ENCODE results near the gene GAS7.

Gene GAS7

DNA sequence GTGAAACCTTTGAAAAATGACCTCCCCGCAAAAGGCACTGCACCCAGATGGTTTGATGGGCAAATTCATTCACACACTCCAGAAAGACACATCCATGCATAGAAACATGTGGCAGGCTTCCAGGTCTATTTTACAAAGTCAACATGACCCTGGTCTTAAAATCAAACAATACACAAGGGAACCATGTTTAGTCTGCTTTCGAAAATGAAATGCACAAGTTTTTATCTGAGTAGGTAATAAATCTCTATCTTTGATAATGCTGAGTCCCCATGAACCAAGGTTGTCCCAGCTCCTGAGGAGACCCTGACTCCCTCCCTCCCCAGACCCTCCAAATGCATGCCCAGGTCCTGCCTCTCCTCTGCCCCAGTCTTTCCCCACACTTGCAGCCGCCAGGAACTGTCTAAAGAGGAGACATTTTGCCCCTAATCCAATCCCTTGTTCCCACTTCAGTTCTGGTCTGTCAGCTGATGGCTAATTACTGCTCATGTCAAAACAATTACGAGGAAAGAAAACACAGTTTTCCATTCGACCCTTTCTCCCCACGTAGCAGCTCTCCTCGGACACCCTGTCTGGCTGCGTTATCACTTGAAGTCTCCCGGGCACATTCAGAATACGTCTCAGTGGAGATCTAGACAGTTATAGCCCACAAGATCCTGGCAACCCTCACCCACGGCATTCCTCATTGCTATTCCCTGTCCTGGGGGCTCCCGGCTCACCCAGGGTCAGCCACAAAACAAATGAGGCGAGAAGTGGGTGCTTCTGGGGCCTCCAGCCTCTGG, 224.5 kb downstream of the GAS7 start:
- CTCF ChIA-PET = interaction anchor here (0.7 kb wide), 1 partner anchor 332 kb away, joined by 3 read pairs; no protein-coding TSS in a partner anchor
- no peak for DNase-seq (ENCODE audit: extremely low spot score)
- POLR2A ChIA-PET = no interaction called here
- TF ChIP-seq BHLHE40 (IDR thresholded peaks at IDR 0.05; ENCODE audit: borderline replicate concordance) = no peak

DNA sequence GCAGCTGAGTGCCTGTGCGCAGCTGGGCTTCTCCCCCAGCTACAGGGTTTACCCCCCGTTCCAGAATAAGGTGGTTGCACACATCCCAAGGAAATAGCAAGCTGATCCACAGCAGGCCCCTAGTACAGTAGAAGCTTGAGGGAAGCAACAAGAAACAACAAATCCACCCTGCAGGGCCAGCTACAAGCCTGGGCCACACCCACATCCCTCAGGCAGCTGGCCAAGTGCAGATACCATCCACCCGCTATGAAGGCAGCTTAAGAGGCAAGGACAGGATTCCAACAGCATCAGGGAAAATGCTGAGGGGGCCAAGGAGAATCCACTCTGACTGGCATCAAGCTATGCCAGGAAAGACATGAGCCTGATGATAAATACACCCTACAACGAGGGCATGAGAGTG, 226.4 kb downstream of the GAS7 start:
- no peak for TF ChIP-seq ZNF384 (IDR thresholded peaks at IDR 0.05)
- TF ChIP-seq L3MBTL2 (conservative IDR thresholded peaks at IDR 0.05) = no peak
- TF ChIP-seq FOXK2 (IDR thresholded peaks at IDR 0.05) = no peak
- TF ChIP-seq NFRKB (IDR thresholded peaks at IDR 0.05) = no peak
- no peak for TF ChIP-seq SP1 (IDR thresholded peaks at IDR 0.05)
- no peak for TF ChIP-seq FOXA1 (IDR thresholded peaks at IDR 0.05)
- POLR2A ChIA-PET = no interaction called here
- peak; percentile 26 for DNase-seq (ENCODE audit: extremely low spot score)
- CTCF ChIA-PET = interaction anchor here (1.1 to 1.3 kb wide), 2 partner anchors 10 to 253 kb away, joined by 3 to 10 read pairs; no protein-coding TSS in a partner anchor

DNA sequence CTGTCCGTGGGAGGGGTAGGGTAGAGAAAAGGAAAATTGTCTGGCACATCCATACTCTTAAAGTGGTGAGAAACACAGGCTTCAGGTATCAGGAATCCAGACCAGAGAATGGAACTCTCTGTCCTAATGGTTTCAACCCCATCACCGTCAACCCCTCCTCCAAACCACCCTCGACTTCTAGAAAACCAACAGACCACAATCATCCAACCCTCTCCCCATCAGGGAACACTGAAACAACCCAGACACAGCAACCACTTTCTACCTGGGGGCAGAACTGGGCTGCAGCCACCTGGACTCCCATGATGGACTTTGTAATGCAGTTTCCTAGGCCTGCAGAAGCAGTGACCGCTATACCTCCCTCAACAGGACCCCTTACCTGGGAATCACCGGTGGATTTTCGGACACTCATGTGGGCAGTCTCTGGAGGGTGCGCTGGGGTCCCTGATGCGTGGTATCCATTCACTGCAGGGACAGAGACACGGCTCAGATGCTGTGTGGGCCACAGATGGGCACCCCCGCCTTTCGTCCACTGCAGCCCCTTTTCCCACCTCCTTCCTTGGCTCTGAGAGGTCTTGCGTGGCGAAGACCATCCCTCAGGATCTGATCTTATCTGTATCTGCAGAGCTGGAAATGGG, 229.0 kb downstream of the GAS7 start:
- CTCF ChIA-PET = interaction anchor here (1.0 kb wide), 1 partner anchor 257 kb away, joined by 5 read pairs; no protein-coding TSS in a partner anchor
- no peak for TF ChIP-seq SP1 (IDR thresholded peaks at IDR 0.05)
- TF ChIP-seq BHLHE40 (IDR thresholded peaks at IDR 0.05; ENCODE audit: borderline replicate concordance) = no peak
- no peak for TF ChIP-seq ELF4 (IDR thresholded peaks at IDR 0.05)
- TF ChIP-seq FOXK2 (IDR thresholded peaks at IDR 0.05) = no peak
- TF ChIP-seq HDGF (IDR thresholded peaks at IDR 0.05; ENCODE audit: borderline replicate concordance) = no peak
- TF ChIP-seq, protein P1, sequence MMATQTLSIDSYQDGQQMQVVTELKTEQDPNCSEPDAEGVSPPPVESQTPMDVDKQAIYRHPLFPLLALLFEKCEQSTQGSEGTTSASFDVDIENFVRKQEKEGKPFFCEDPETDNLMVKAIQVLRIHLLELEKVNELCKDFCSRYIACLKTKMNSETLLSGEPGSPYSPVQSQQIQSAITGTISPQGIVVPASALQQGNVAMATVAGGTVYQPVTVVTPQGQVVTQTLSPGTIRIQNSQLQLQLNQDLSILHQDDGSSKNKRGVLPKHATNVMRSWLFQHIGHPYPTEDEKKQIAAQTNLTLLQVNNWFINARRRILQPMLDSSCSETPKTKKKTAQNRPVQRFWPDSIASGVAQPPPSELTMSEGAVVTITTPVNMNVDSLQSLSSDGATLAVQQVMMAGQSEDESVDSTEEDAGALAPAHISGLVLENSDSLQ (IDR thresholded peaks at IDR 0.05) = no peak
- TF ChIP-seq SUZ12 (IDR thresholded peaks at IDR 0.05) = no peak
- TF ChIP-seq L3MBTL2 (conservative IDR thresholded peaks at IDR 0.05) = no peak
- no peak for TF ChIP-seq ARNT (IDR thresholded peaks at IDR 0.05)
- no peak for TF ChIP-seq ZNF384 (IDR thresholded peaks at IDR 0.05)
- no peak for TF ChIP-seq FOXM1 (IDR thresholded peaks at IDR 0.05; ENCODE audit: borderline replicate concordance)
- TF ChIP-seq CTBP1 (IDR thresholded peaks at IDR 0.05; ENCODE audit: borderline replicate concordance) = no peak
- DNase-seq (ENCODE audit: extremely low spot score) = no peak
- POLR2A ChIA-PET = no interaction called here

DNA sequence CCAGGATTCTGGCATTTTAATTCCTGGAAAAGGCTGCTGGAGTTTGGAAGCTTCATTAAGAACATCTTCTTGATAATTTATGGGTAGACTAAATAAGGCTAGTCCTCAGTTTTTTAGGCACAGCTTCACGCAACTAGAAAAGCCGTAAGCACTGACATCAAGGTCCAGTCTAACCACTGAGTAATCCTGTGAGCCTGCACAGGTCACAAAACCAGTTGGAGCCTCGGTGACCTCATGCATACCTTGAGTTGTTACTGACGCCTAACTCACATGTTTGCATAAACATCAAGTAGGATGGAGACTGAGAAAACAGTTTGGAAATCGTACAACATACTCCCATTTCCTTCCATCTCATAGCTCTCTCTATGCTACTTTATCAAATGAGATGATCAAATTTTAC, 229.5 kb downstream of the GAS7 start:
- DNase-seq (ENCODE audit: extremely low spot score) = no peak
- ChIA-PET POLR2A (no interaction called here), CTCF (no interaction called here)
- TF ChIP-seq BHLHE40 (IDR thresholded peaks at IDR 0.05; ENCODE audit: borderline replicate concordance) (no peak), L3MBTL2 (conservative IDR thresholded peaks at IDR 0.05) (no peak), SUZ12 (IDR thresholded peaks at IDR 0.05) (no peak), LEF1 (IDR thresholded peaks at IDR 0.05; ENCODE audit: borderline replicate concordance) (no peak), TARDBP (IDR thresholded peaks at IDR 0.05) (no peak), ARNT (IDR thresholded peaks at IDR 0.05) (no peak), CTBP1 (IDR thresholded peaks at IDR 0.05; ENCODE audit: borderline replicate concordance) (no peak), FOXK2 (IDR thresholded peaks at IDR 0.05) (no peak), HDGF (IDR thresholded peaks at IDR 0.05; ENCODE audit: borderline replicate concordance) (no peak), ELF4 (IDR thresholded peaks at IDR 0.05) (no peak), FOXA1 (IDR thresholded peaks at IDR 0.05) (no peak), FOXM1 (IDR thresholded peaks at IDR 0.05; ENCODE audit: borderline replicate concordance) (no peak), ZNF384 (IDR thresholded peaks at IDR 0.05) (no peak)

DNA sequence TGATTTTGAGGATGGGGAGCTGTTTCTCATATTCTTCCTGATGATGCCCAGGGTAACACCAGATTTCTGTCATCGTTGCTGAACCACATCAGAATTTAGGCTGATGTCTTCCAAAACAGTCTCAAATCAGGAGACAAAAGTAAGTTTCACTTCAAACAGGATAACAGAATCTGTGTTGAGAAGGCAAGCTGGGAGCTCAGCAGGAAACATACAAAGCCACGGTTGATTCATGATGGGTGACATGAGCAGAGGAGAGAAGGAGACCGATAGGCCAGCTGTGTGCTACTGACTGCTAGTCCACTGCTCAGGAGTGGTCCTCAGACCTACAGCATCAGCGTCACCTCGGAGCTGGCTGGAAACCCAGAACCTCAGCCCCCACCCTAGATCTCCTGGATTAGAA, 230.4 kb downstream of the GAS7 start:
- ChIA-PET POLR2A (no interaction called here), CTCF (no interaction called here)
- DNase-seq (ENCODE audit: extremely low spot score) = no peak
- TF ChIP-seq L3MBTL2 (conservative IDR thresholded peaks at IDR 0.05) = no peak
- no peak for TF ChIP-seq TARDBP (IDR thresholded peaks at IDR 0.05)
- no peak for TF ChIP-seq SP1 (IDR thresholded peaks at IDR 0.05)
- TF ChIP-seq ELF4 (IDR thresholded peaks at IDR 0.05) = no peak

DNA sequence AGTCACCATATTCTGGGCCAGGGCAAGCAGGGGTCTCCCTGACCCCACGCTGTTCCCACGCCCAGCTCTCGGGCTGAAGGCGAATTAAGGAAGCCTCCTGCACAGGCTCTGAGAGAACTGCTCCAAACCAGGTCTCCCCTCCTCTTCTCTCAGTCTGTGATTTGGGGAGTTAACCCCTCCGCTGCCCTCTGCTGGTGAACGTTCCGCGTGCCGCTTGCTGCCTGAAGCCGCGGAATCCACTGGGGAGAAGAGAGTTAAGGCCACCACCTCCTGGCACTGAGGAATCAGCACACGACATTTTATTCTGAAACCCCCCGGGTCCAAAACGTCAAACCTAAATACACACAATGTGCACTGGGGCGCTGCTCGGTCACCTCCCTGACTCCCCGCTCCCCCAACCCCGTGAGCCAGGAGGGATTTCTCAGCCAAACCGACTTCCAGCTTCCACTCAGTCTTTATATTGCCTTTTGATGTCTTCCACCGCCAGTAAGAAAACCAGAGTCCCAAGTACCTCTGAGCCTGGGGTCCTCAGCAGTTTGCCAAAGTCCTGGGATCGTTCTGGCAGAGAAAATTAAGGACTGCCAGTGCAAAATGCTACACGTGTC, 238.9 kb downstream of the GAS7 start:
- TF ChIP-seq ELF4 (IDR thresholded peaks at IDR 0.05) = no peak
- DNase-seq (ENCODE audit: extremely low spot score) = peak; percentile 65
- POLR2A ChIA-PET = no interaction called here
- CTCF ChIA-PET = no interaction called here

DNA sequence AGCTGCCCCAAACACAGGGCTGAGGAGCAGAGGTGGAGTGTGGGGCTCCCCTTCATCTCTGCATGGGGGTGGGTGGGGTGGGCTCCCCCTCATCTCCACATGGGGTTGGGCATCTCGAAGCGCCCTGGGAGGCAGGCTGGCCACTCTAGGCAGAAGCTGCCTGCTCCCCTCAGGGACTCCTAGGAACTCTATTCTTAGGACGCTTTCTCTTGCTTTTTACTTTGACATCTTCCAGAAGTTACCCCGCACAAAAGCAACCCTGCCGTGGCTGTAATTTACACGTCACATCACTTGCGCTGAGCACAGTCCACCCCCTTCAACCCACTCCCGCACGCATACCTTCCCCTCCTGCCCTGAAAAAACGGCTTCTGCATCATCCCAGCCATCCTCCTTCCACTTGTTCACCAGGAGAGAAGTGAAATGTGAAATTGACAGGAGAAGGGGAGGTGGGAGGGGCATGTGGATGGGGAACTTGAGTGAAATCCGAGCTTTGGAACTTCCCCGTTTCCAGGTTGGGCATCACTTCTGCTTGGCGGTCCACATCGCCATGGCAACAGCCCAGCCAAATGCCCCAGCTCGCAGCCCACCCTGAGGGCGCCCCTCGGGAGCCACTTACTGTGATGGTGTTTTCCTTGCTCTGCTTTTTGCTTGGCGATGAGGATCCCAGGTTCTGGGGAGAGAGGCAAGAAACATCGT, 239.7 kb downstream of the GAS7 start:
- CTCF ChIA-PET = no interaction called here
- TF ChIP-seq HDGF (IDR thresholded peaks at IDR 0.05; ENCODE audit: borderline replicate concordance) = no peak
- TF ChIP-seq BHLHE40 (IDR thresholded peaks at IDR 0.05; ENCODE audit: borderline replicate concordance) = no peak
- no peak for TF ChIP-seq NFRKB (IDR thresholded peaks at IDR 0.05)
- TF ChIP-seq SP1 (IDR thresholded peaks at IDR 0.05) = no peak
- TF ChIP-seq LEF1 (IDR thresholded peaks at IDR 0.05; ENCODE audit: borderline replicate concordance) = no peak
- TF ChIP-seq, protein P1 (IDR thresholded peaks at IDR 0.05) = no peak
- no peak for TF ChIP-seq CTBP1 (IDR thresholded peaks at IDR 0.05; ENCODE audit: borderline replicate concordance)
- TF ChIP-seq ZNF384 (IDR thresholded peaks at IDR 0.05) = no peak
- TF ChIP-seq ARNT (IDR thresholded peaks at IDR 0.05) = no peak
- TF ChIP-seq SUZ12 (IDR thresholded peaks at IDR 0.05) = no peak
- no peak for TF ChIP-seq FOXM1 (IDR thresholded peaks at IDR 0.05; ENCODE audit: borderline replicate concordance)
- TF ChIP-seq L3MBTL2 (conservative IDR thresholded peaks at IDR 0.05) = no peak
- DNase-seq (ENCODE audit: extremely low spot score) = no peak
- POLR2A ChIA-PET = no interaction called here
